Measurements from ENCODE around the gene ELMO1.

The ELMO1 gene

GRCh38 chr7:37011151-37011890 is 437.3 kb downstream of the ELMO1 start:
- no peak for TF ChIP-seq EZH2 (IDR thresholded peaks at IDR 0.05; ENCODE audit: borderline replicate concordance, low read depth, low read length, severe bottlenecking)
- TF ChIP-seq CTCF (IDR thresholded peaks at IDR 0.05; ENCODE audit: borderline replicate concordance, extremely low read depth, low read length, poor library complexity, severe bottlenecking) = no peak
- no peak overlapping the region for H3K9ac ChIP-seq (ENCODE audit: low read depth, low read length)
- no peak overlapping the region for H3K4me2 ChIP-seq (ENCODE audit: insufficient read depth, low read length)
- H3K27ac ChIP-seq (ENCODE audit: low read length) = no peak overlapping the region
- no peaks in the 10 kb centered on the region for H3K9me3 ChIP-seq (ENCODE audit: insufficient read depth, low read length, severe bottlenecking)
- no peaks in the 10 kb centered on the region for H3K4me1 ChIP-seq (ENCODE audit: insufficient read depth, low read length)
- peaks cover 26% of the 10 kb centered on the region; the same call in 1 of the 2 replicates for H3K36me3 ChIP-seq (ENCODE audit: insufficient read depth, low read length)
- DNase-seq = no peak
- no peaks in the 10 kb centered on the region for H4K20me1 ChIP-seq (ENCODE audit: insufficient read depth, low read length)
- ATAC-seq (ENCODE audit: insufficient read depth, low read depth) = no peak
- no peak overlapping the region for H3K4me3 ChIP-seq (ENCODE audit: low read depth in 1 of 2, low read length in 2 of 2)
- H3K79me2 ChIP-seq (ENCODE audit: insufficient read depth, low read length) = no peaks in the 10 kb centered on the region
- H3K27me3 ChIP-seq (ENCODE audit: insufficient read depth, low read length, poor library complexity) = no peaks in the 10 kb centered on the region
- no peak overlapping the region for H2AFZ ChIP-seq (ENCODE audit: low read depth, low read length)

GRCh38 chr7:37009125-37009675 is 439.5 kb downstream of the ELMO1 start:
- Histone ChIP-seq H3K79me2 (ENCODE audit: insufficient read depth, low read length) (no peaks in the 10 kb centered on the region), H3K4me1 (ENCODE audit: insufficient read depth, low read length) (no peaks in the 10 kb centered on the region), H3K4me3 (ENCODE audit: low read depth in 1 of 2, low read length in 2 of 2) (no peak overlapping the region), H3K9me3 (ENCODE audit: insufficient read depth, low read length, severe bottlenecking) (no peaks in the 10 kb centered on the region), H3K9ac (ENCODE audit: low read depth, low read length) (no peak overlapping the region), H3K36me3 (ENCODE audit: insufficient read depth, low read length) (peaks cover 31% of the 10 kb centered on the region), H2AFZ (ENCODE audit: low read depth, low read length) (no peak overlapping the region), H3K27me3 (ENCODE audit: insufficient read depth, low read length, poor library complexity) (no peaks in the 10 kb centered on the region), H3K27ac (ENCODE audit: low read length) (no peak overlapping the region), H3K4me2 (ENCODE audit: insufficient read depth, low read length) (no peak overlapping the region), H4K20me1 (ENCODE audit: insufficient read depth, low read length) (no peaks in the 10 kb centered on the region)
- TF ChIP-seq EZH2 (IDR thresholded peaks at IDR 0.05; ENCODE audit: borderline replicate concordance, low read depth, low read length, severe bottlenecking) = no peak
- no peak for TF ChIP-seq CTCF (IDR thresholded peaks at IDR 0.05; ENCODE audit: borderline replicate concordance, extremely low read depth, low read length, poor library complexity, severe bottlenecking)
- ATAC-seq (ENCODE audit: insufficient read depth, low read depth) (no peak), DNase-seq (no peak)

GRCh38 chr7:37007691-37008090 is 441.0 kb downstream of the ELMO1 start:
- H3K9me3 ChIP-seq (ENCODE audit: insufficient read depth, low read length, severe bottlenecking) = no peaks in the 10 kb centered on the region
- H3K4me1 ChIP-seq (ENCODE audit: insufficient read depth, low read length) = no peaks in the 10 kb centered on the region
- H3K9ac ChIP-seq (ENCODE audit: low read depth, low read length) = no peak overlapping the region
- no peaks in the 10 kb centered on the region for H3K27me3 ChIP-seq (ENCODE audit: insufficient read depth, low read length, poor library complexity)
- TF ChIP-seq CTCF (IDR thresholded peaks at IDR 0.05; ENCODE audit: borderline replicate concordance, extremely low read depth, low read length, poor library complexity, severe bottlenecking) (no peak), EZH2 (IDR thresholded peaks at IDR 0.05; ENCODE audit: borderline replicate concordance, low read depth, low read length, severe bottlenecking) (no peak)
- H3K36me3 ChIP-seq (ENCODE audit: insufficient read depth, low read length) = peaks cover 25% of the 10 kb centered on the region
- no peak for DNase-seq
- no peak for ATAC-seq (ENCODE audit: insufficient read depth, low read depth)
- H3K4me2 ChIP-seq (ENCODE audit: insufficient read depth, low read length) = no peak overlapping the region
- no peak overlapping the region for H3K27ac ChIP-seq (ENCODE audit: low read length)
- H3K4me3 ChIP-seq (ENCODE audit: low read depth in 1 of 2, low read length in 2 of 2) = no peak overlapping the region
- H2AFZ ChIP-seq (ENCODE audit: low read depth, low read length) = no peak overlapping the region
- H4K20me1 ChIP-seq (ENCODE audit: insufficient read depth, low read length) = no peaks in the 10 kb centered on the region
- H3K79me2 ChIP-seq (ENCODE audit: insufficient read depth, low read length) = no peaks in the 10 kb centered on the region

Measured in DND-41 (cell line).